ENCODE measurements around the gene GREB1.

DNA sequence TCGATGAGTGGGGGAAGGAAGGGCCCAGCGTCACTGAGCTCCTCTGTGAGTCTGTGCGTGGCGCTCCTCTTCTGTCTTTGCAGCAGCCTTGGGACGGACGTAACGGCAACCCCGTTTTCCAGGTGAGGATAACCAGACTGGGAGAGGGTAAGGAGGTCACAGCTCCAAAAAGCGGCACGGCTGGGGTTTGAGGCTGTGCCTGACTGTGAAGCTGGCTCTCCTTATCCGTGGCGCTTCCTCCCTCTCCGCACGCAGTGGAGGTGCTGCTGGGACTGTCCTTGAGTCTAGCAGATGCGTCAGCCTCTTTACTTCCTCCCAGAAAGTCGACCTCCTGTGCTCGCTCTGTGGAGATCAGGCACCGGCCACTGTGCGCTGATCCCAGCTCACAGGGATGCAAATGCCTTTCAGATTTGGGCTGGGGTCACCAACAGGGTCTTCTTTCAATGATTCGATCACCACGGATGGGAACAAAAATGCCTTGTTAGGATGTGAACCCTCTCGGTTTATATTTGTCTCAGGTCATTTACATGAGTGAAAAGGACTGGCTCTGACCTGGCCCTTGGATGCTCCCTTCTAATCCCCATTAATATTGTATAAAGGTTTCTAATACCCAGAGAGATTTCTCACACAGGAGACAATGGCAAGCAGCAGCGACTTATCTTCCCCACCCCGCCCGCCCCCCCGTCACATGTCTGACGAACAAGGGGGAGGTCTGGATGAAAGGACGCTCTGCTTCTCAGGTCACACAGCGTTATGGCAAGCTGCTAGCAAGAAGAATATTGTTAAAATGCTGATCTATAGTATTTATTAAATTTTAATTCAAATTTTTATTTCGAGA, 37.8 kb upstream of the GREB1 start:
- TF ChIP-seq, protein P1, sequence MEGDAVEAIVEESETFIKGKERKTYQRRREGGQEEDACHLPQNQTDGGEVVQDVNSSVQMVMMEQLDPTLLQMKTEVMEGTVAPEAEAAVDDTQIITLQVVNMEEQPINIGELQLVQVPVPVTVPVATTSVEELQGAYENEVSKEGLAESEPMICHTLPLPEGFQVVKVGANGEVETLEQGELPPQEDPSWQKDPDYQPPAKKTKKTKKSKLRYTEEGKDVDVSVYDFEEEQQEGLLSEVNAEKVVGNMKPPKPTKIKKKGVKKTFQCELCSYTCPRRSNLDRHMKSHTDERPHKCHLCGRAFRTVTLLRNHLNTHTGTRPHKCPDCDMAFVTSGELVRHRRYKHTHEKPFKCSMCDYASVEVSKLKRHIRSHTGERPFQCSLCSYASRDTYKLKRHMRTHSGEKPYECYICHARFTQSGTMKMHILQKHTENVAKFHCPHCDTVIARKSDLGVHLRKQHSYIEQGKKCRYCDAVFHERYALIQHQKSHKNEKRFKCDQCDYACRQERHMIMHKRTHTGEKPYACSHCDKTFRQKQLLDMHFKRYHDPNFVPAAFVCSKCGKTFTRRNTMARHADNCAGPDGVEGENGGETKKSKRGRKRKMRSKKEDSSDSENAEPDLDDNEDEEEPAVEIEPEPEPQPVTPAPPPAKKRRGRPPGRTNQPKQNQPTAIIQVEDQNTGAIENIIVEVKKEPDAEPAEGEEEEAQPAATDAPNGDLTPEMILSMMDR (IDR thresholded peaks at IDR 0.05): no peak
- no peak for TF ChIP-seq POLR2A (IDR thresholded peaks at IDR 0.05)

Measured in tibial nerve (tissue), 3 donors.